NCI-H82 treated with DMSO at 0.1 percent for 48 hours (cell line): ENCODE data around the gene HERPUD1.
"Not testable (repeated sequence)": the region's sequence is repeated elsewhere in the genome, so short reads cannot be mapped to it uniquely, and the experiment has no call there.

Experiments
- DNase-seq: peaks from one replicate; lab custom pipeline; 2025; ENCODE audit not compliant: unreplicated experiment; lab: John Stamatoyannopoulos, UW

The HERPUD1 gene

GRCh38 chr16:56933828-56934598 is 2.1 kb downstream of the HERPUD1 start:
- DNase-seq, result no peak

- not testable (repeated sequence) for DNase-seq
These were observed 2.7 kb downstream of the HERPUD1 start for GRCh38 chr16:56934599-56935145.

DNA sequence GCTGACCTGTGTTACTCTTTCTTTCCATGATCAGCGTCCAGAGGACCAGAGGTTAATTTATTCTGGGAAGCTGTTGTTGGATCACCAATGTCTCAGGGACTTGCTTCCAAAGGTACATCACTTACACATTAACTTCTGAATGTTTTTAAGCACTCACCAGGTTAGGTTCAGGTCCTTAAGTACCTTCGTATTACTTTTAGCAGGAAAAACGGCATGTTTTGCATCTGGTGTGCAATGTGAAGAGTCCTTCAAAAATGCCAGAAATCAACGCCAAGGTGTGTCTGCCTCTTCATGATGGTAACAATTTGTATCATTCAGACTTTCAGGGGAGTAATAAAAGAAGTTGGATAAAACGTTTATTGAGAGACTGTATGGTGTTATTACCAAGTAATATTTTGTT is 3.3 kb downstream of the HERPUD1 start:
- no peak for DNase-seq

GRCh38 chr16:56936491-56936890 is 4.5 kb downstream of the HERPUD1 start:
- no peak for DNase-seq

GRCh38 chr16:56936950-56937349 is 5.0 kb downstream of the HERPUD1 start:
- no peak for DNase-seq

DNA sequence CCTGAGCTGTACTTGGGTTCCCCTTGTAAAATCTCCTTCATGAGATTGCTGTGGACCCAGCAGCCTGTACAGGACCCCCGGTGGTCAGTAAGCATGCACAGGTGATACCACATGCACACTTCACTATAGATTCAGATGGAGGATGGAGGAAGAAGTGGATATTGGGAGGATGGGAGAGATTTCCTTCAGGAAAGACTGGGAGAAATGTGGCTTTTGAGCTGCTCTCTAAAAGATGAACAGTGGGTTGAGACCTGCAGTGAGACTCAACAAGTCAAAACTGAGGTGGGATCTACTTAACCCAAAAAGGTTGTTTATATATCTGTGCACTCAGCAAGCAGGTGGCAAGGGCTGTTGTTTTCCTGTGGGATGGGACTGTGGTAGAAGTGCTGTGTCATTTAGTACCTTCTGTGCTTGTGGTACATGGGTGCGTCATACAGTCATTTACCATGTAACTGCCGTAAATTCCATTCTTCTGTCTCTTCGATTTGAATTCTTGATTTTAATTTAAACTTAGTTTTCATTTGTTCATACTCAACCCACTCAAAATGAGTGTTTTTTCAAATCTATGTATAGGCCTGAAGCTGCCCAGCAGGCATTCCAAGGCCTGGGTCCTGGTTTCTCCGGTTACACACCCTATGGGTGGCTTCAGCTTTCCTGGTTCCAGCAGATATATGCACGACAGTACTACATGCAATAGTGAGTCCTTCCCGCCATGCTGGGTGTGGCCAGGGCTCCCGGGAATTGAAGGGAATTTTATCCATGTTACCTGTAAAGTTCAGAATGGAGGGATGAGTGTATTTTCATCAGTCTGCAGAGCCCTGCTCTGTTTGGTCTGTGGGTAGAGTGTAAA is 6.9 kb downstream of the HERPUD1 start:
- no peak for DNase-seq

- DNase-seq, result no peak
These were observed 7.9 kb downstream of the HERPUD1 start for GRCh38 chr16:56939801-56940200.

GRCh38 chr16:56941092-56941491 is 9.2 kb downstream of the HERPUD1 start:
- no peak for DNase-seq

GRCh38 chr16:56941856-56942331 is 10.0 kb downstream of the HERPUD1 start:
- no peak for DNase-seq

DNA sequence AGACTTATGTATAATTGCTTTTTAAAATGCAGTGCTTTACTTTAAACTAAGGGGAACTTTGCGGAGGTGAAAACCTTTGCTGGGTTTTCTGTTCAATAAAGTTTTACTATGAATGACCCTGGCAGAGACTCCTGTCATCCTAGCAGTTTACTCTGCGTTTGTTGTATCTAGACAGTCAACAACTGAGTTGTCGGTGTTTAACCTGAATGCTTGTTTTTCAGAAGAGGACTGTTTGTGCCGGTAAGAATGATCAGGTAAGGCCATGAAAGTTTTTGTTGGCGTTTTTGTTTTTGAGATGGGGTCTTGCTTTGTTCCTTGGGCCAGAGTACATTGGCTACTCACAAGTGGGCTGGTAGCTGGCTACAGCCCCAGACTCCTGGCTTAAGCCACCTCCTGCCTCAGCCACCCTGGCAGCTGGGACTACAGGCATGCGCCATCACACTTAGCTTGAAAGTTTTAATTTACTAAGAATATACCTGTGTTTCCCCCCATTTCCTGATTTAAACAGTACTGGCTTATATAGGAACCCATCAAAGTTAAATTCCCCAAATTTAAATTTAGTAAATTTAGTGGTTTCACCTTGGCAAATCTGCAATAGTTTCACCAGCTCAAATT is 11.9 kb downstream of the HERPUD1 start:
- no peak for DNase-seq

DNA sequence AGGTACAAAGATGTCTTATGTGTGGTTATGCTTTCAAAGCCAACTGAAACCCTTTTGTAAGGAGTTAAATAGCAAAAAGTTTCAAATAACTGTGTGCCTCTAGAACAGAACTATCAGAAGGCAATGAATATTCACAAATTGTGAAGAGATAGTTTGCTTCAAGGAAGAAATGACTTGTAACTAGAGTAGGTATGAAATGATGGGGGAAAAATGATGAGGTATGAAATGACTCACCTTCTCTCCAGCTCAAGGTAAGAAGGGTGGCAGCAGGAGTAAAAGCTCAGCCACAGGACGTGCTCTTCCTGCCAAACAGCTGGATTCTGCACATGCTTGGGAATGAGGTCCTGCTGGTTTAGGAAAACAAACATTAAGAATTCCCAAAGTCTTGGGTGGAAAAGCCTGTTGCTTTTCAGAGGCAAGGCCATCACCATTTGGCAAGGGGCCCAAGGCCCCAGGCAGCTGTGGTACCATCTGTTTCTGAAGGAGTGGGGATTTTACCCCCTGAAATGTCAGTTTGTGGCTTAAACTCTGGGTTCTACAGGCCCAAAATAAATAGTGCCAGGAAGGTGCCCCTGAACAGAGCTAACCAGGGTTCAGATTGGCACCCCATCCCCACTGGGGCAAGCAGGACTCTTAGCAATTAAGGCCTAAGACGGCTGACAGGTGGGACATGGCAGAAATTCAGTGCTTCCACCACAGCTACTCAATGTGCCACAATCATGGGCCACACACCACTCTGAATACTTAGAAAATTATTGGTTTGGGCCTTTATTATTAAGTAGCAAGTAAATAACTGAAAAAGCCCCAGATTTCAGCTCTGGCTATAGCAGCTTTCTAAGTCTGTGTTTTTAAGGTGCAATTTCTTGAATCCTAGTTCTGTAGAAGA is 13.3 kb downstream of the HERPUD1 start:
- no peak for DNase-seq

DNA sequence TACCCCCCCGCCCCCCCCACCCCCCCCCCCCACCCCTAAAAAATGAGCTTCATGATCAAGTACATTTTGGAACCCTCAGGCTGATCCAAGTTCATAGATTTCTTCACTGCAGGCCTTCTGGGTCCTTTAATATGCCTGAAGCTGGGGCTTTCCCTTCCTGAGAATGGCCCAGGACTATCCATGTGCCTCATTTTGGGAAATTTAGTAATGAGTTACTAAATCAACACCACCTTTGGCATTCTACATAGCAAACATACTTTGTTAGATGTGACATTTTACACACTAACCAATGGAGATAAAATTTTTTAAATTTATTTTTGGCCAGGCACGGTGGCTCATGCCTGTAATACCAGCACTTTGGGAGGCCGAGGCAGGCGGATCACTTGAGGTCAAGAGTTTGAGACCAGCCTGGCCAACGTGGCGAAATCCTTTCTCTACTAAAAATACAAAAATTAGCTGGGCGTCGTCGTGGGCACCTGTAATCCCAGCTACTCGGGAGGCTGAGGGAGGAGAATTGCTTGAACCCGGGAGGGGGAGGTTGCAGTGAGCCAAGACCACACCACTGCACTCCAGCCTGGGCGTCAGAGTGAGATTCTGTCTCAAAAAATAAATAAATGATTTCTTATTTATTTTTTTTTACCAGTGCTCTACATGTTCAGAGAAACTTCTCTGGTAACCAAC is 14.0 kb downstream of the HERPUD1 start:
- DNase-seq, result no peak

- DNase-seq, result no peak
These were observed 15.0 kb downstream of the HERPUD1 start for GRCh38 chr16:56946767-56947603.

DNA sequence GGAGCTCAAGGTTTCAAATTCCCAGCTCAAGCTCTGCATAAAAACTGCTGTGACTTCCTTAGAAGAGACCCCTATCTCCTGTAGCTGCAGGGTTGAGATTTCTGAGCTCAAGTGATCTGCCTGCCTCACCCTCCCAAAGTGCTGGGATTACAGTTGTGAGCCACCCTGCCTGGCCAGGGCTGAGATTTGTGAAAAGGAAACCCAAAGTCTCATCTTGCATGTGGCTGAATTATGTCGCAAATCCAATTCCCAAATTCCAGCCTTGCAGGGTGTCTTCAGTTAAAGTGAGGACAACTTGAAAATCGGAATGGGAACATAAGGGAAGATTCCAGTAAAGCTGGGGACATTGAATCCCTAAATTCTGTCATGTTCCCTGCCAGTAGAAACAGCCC is 15.7 kb downstream of the HERPUD1 start:
- no peak for DNase-seq

- no peak for DNase-seq
These were observed 16.3 kb downstream of the HERPUD1 start for GRCh38 chr16:56948234-56948633.

DNA sequence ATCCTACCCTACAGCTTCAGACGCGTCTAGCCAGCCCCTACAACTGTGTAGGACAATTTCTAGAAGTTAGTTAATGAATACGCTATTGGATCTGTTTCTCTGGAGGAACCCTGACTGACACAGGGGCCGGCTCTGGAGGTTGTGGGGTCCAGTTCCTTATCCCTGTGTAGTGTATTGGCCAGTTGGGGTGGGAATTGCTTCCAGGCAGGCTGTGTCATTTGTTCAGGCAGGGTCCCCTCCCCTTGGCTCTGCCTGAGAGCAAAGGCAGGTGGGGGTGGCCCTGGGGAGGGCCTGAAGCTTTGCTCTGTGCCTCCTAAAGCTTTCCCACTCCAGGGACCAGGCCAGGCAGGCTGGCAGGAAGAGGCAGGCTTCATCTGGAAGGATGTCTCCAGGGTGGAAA is 18.1 kb downstream of the HERPUD1 start:
- no peak for DNase-seq

DNA sequence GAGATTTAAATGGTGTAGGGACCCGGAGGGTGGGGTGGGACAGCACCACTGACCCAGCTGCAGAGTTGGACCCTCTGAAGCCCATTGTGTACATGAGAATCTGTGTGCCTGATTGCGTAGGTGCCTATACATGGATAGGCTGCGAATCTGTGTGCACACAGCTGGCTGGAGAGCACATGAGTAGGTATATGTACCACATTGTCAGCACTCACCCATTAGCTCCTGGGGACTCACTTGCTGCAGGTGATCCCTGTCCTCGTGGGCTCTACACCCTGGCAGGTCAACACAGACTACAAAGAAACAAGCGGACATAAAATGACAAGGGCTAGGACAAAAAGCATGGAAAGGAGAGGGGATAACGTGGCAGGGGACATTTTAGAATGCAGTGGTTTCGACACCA is 18.5 kb downstream of the HERPUD1 start:
- DNase-seq, result no peak

DNA sequence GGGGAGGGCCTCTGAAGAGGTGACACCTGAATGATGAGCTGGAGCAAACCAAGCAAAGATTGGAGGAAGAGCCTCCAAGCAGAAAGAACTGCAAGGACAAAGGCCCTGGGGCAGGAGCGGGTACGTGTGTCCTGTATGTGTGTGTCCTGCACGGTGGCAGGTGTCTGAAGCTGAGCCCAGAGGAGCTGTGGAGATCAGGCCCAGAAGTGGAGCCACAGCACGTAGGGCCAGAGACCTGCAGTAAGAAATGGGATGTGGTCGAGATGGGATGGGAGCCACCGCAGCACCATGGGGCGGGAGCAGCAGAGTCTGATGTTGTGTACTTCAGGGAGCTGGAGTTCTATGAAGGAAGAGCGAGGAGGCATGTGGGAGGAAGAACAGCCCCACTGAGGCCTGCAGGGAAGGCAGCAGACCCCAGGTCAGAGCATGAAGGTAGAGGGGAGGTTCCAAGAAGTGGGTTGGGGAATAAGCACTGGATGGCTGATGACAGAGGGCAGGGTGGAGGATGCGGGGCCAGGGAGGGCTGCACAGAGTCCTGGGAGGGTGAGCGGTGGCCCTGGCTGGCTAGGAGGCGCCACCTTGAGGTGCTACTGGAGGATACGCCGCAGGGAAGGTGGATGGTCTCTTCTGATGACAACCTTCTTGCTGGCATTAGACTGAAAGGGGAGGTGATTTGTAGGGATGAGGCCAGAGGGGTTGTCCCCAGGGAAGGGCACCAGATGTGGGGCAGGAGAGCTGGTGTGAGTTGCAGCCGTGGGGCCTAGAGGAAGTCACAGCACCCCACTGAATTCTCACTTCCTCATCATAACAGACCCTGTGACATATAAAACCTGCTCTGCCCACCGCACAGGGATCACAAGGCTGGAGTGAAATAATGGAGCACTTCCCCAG is 19.2 kb downstream of the HERPUD1 start:
- peak; percentile 16 for DNase-seq
